ENCODE results near the gene ELP4. TPM values are rescaled to one million over a fixed set of nuclear protein-coding genes. Genes with fewer than 3 reads are reported as not detected.

The ELP4 gene
- total and polyA plus RNA-seq, 8 donors, result 15.5 to 26.0 (median 21.9) TPM

GRCh38 chr11:31477528-31478222, 31.9 kb upstream of the ELP4 start:
- TF ChIP-seq, protein P1, sequence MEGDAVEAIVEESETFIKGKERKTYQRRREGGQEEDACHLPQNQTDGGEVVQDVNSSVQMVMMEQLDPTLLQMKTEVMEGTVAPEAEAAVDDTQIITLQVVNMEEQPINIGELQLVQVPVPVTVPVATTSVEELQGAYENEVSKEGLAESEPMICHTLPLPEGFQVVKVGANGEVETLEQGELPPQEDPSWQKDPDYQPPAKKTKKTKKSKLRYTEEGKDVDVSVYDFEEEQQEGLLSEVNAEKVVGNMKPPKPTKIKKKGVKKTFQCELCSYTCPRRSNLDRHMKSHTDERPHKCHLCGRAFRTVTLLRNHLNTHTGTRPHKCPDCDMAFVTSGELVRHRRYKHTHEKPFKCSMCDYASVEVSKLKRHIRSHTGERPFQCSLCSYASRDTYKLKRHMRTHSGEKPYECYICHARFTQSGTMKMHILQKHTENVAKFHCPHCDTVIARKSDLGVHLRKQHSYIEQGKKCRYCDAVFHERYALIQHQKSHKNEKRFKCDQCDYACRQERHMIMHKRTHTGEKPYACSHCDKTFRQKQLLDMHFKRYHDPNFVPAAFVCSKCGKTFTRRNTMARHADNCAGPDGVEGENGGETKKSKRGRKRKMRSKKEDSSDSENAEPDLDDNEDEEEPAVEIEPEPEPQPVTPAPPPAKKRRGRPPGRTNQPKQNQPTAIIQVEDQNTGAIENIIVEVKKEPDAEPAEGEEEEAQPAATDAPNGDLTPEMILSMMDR (IDR thresholded peaks at IDR 0.05), result no peak
- H3K4me1 ChIP-seq, result no peaks in the 10 kb centered on the region
- H3K27ac ChIP-seq, result no peak overlapping the region
- no peaks in the 10 kb centered on the region for H3K9me3 ChIP-seq
- ATAC-seq (no peak), DNase-seq (no peak)
- intact Hi-C loops (cut with DNase I), result no loop called here
- no peak overlapping the region for H3K4me3 ChIP-seq
- H3K36me3 ChIP-seq, result no peaks in the 10 kb centered on the region
- no peaks in the 10 kb centered on the region for H3K27me3 ChIP-seq

DNA sequence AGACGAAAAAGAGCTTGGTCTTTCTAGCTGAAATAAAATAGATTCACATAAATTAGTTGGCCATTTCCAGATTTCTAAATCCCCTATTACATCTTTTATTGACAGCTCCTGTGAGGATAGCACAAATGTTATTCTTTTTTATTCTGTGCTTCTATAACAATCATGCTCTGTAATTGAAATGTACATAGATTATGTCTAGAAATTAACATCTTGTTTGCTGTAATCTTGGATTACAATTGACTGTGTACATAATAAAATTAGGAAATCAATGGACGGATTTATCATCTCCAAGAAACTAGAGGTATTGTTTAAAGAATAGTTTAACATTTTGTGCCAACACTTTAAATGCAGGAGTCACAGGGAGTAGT, 31.4 kb upstream of the ELP4 start:
- H3K9me3 ChIP-seq, result no peaks in the 10 kb centered on the region
- no peaks in the 10 kb centered on the region for H3K36me3 ChIP-seq
- TF ChIP-seq, protein P1 (IDR thresholded peaks at IDR 0.05), result no peak
- no peaks in the 10 kb centered on the region for H3K4me1 ChIP-seq
- no peak overlapping the region for H3K4me3 ChIP-seq
- no peak for ATAC-seq
- H3K27me3 ChIP-seq, result no peaks in the 10 kb centered on the region
- intact Hi-C loops (cut with DNase I), result no loop called here
- DNase-seq, result no peak
- no peak overlapping the region for H3K27ac ChIP-seq

DNA sequence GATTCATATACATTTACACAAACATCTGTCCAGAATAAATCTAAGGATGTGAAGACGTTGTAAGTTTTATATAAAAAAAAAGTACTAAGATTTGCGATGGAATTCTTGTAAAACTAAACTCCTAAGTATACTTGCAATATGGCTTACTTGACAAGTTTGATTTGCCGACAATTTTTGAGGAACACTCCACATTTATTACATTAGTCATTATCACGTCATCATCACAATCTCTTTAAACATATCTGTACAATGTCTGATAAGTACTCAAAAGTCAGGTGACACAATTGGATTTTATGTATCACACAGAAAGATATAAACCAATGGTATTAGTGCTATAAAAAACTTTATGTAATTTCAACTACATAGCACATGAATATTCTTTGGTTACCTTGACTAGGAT, 30.5 kb upstream of the ELP4 start:
- DNase-seq, result no peak

GRCh38 chr11:31480930-31481329, 28.6 kb upstream of the ELP4 start:
- H3K9me3 ChIP-seq, result no peaks in the 10 kb centered on the region
- no peak overlapping the region for H3K27ac ChIP-seq
- H3K36me3 ChIP-seq, result no peaks in the 10 kb centered on the region
- ATAC-seq, result no peak
- intact Hi-C loops (cut with DNase I), result no loop called here
- no peak for DNase-seq
- TF ChIP-seq, protein P1 (IDR thresholded peaks at IDR 0.05), result no peak
- H3K4me3 ChIP-seq, result no peak overlapping the region
- no peaks in the 10 kb centered on the region for H3K4me1 ChIP-seq
- H3K27me3 ChIP-seq, result no peaks in the 10 kb centered on the region

More for the DNA sequence above, 30.5 kb upstream of the ELP4 start:
- H3K36me3 ChIP-seq, result no peaks in the 10 kb centered on the region
- H3K4me1 ChIP-seq, result no peaks in the 10 kb centered on the region
- no peaks in the 10 kb centered on the region for H3K27me3 ChIP-seq
- H3K27ac ChIP-seq, result no peak overlapping the region
- intact Hi-C loops (cut with DNase I), result no loop called here
- ATAC-seq, result no peak
- no peaks in the 10 kb centered on the region for H3K9me3 ChIP-seq
- H3K4me3 ChIP-seq, result no peak overlapping the region
- TF ChIP-seq, protein P1 (IDR thresholded peaks at IDR 0.05), result no peak

DNA sequence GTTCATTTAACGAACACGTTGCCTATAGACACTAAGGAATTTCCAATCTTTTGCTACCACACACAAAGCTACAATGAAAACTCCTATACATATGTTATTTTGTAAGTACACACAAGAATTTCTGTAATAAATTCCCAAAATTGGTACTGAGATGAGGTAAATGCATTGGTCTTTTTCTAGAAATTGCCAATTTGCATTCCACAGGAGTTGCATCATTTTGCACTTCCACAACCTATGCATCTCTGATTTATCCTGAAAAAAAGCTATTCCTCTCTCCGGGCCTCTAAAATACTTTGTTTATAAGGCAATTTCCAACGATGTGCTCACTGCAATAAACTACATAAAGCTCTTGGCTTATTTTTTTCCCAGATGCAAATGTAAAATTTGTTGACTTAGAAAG, 25.1 kb upstream of the ELP4 start:
- H3K36me3 ChIP-seq, result no peaks in the 10 kb centered on the region
- no peaks in the 10 kb centered on the region for H3K4me1 ChIP-seq
- TF ChIP-seq, protein P1 (IDR thresholded peaks at IDR 0.05), result no peak
- no peak overlapping the region for H3K27ac ChIP-seq
- no peaks in the 10 kb centered on the region for H3K9me3 ChIP-seq
- intact Hi-C loops (cut with DNase I), result no loop called here
- DNase-seq (no peak), ATAC-seq (no peak)
- no peak overlapping the region for H3K4me3 ChIP-seq
- no peaks in the 10 kb centered on the region for H3K27me3 ChIP-seq
